ENCODE results near the gene CDH13.

Gene CDH13

DNA sequence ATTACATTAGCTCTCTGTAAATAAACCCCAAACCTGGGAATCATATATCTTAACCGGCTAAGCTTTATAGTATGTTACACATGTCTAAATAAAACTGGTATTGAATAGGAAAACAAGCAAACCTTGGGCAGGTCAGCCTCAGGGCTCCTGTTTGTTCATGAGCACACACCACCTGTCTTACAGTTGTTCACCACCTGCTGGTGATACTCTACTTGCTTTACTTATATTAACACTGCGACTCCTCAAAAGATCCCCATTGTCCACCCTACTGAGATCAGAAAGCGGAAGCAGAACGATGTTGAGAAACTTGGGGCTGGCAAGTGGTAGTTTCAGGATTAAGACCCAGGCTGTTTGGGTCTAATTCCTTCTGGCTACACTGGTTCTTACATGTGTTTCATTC, 16.4 kb downstream of the CDH13 start:
- no peak for TF ChIP-seq REST (IDR thresholded peaks at IDR 0.05; ENCODE audit: insufficient read depth in 1 of 2, low read depth in 2 of 2, low read length in 2 of 2)
- no peak for TF ChIP-seq TAF1 (IDR thresholded peaks at IDR 0.05; ENCODE audit: borderline replicate concordance, insufficient read depth, low read length)
- no peak for TF ChIP-seq SIN3A (IDR thresholded peaks at IDR 0.05; ENCODE audit: borderline replicate concordance, insufficient read depth, low read length)
- TF ChIP-seq FOXP2 (optimal IDR thresholded peaks at IDR 0.05; ENCODE audit: borderline replicate concordance, extremely low read depth, extremely low read length, insufficient read depth) = no peak
- no peak for TF ChIP-seq POLR2AphosphoS5 (IDR thresholded peaks at IDR 0.05; ENCODE audit: low read depth, low read length)

GRCh38 chr16:82643936-82644630, 17.3 kb downstream of the CDH13 start:
- TF ChIP-seq POLR2AphosphoS5 (IDR thresholded peaks at IDR 0.05; ENCODE audit: low read depth, low read length) = no peak
- TF ChIP-seq TAF1 (IDR thresholded peaks at IDR 0.05; ENCODE audit: borderline replicate concordance, insufficient read depth, low read length) = no peak
- TF ChIP-seq SIN3A (IDR thresholded peaks at IDR 0.05; ENCODE audit: borderline replicate concordance, insufficient read depth, low read length) = no peak
- TF ChIP-seq REST (IDR thresholded peaks at IDR 0.05; ENCODE audit: insufficient read depth in 1 of 2, low read depth in 2 of 2, low read length in 2 of 2) = no peak

- TF ChIP-seq POLR2AphosphoS5 (IDR thresholded peaks at IDR 0.05; ENCODE audit: low read depth, low read length) (no peak), SIN3A (IDR thresholded peaks at IDR 0.05; ENCODE audit: borderline replicate concordance, insufficient read depth, low read length) (no peak), TAF1 (IDR thresholded peaks at IDR 0.05; ENCODE audit: borderline replicate concordance, insufficient read depth, low read length) (no peak), REST (IDR thresholded peaks at IDR 0.05; ENCODE audit: insufficient read depth in 1 of 2, low read depth in 2 of 2, low read length in 2 of 2) (no peak), FOXP2 (optimal IDR thresholded peaks at IDR 0.05; ENCODE audit: borderline replicate concordance, extremely low read depth, extremely low read length, insufficient read depth) (no peak)
Observed at GRCh38 chr16:82646504-82646903, 19.7 kb downstream of the CDH13 start.

GRCh38 chr16:82649766-82650165, 23.0 kb downstream of the CDH13 start:
- TF ChIP-seq TAF1 (IDR thresholded peaks at IDR 0.05; ENCODE audit: borderline replicate concordance, insufficient read depth, low read length) (no peak), FOXP2 (optimal IDR thresholded peaks at IDR 0.05; ENCODE audit: borderline replicate concordance, extremely low read depth, extremely low read length, insufficient read depth) (no peak), SIN3A (IDR thresholded peaks at IDR 0.05; ENCODE audit: borderline replicate concordance, insufficient read depth, low read length) (no peak), REST (IDR thresholded peaks at IDR 0.05; ENCODE audit: insufficient read depth in 1 of 2, low read depth in 2 of 2, low read length in 2 of 2) (no peak), POLR2AphosphoS5 (IDR thresholded peaks at IDR 0.05; ENCODE audit: low read depth, low read length) (no peak)
